Stimulated activated CD8-positive, alpha-beta memory T cell treated with anti-CD3 and anti-CD28 coated beads, Interleukin-7, amount 100 ng/mL, for 4 hours (primary cell): ENCODE measurements around the gene YAP1.

ENCODE experiments used
- DNase-seq, 2 donors: peaks; one replicate each; pipeline ENCODE4 v3.0.0-alpha.2; 2020; ENCODE audit warnings: low read depth in 2 of 2

YAP1 gene

DNA sequence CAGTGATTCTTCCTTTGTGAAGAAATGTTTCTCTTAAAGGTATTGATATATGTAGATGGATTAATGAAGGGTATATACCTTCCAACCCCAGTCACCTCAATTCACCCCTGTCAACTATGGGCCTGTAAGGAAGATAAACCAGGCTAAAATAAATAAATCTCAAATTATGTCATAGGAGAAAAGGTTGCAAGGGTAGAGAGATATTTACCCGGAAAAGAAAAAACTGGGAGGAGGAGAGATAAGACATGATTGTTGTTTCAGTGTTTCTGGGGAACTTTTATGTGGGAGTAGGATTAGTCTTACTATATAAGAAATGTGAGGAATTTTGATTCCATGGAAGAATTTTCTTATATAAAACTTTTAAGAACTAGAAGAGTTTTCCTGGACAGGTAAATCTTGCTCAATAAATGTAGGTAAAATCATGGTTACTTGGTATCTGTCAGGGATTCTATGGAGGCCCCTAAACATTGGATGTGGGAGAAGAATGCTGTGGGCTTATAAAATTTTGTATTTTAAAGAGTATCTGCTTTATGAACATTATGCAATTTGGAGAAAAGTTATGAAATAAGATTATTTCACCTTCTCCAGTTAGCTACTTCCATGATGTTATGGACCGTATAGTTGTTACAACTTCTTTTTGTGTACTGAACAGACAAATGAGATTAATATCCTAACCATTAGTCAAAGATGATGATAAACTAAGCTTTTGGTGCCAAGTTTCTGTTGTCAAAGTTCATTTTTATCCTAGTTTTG lies 6.4 kb downstream of the YAP1 start:
- DNase-seq, result no peak

- DNase-seq, result no peak
Measured at GRCh38 chr11:102117472-102118113, 7.3 kb downstream of the YAP1 start.

DNA sequence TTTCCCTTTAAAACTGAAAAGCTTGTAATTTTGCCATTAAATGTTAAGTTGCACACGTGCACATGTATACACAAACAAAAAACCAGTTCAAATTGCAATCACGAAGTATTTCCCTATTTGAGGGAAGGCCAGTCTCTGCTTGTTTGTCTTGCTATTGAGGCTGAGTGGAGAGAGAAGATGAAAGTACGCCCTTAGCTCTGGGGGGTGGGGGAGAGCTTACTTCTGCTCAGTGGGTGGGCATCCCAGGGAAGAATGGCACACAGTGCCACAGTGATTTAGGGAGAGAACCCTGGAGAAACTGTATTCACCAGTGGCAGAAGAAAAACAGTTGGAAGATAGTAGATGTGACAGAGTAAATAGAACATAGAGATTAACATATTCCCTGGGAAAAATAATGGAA lies 8.7 kb downstream of the YAP1 start:
- DNase-seq, result no peak

DNA sequence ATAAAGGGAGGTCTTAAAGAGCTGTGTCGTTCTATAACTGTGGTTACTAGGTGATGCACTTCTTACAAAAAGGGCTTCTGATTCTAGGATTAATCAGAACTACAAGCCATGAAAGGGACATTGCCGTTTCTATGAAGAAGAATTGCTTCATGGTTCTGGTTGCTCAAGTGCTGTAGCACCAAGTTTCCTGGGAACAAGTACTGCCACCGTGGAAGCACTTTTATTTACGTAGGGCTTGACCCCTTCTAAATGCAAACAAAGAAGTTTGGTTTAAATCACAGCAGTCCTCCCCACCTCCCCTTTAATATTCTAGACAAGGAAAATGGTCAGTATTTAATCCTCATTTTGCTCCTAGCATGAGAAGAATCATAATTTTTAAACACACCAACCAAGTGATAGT lies 9.8 kb downstream of the YAP1 start:
- no peak for DNase-seq

DNA sequence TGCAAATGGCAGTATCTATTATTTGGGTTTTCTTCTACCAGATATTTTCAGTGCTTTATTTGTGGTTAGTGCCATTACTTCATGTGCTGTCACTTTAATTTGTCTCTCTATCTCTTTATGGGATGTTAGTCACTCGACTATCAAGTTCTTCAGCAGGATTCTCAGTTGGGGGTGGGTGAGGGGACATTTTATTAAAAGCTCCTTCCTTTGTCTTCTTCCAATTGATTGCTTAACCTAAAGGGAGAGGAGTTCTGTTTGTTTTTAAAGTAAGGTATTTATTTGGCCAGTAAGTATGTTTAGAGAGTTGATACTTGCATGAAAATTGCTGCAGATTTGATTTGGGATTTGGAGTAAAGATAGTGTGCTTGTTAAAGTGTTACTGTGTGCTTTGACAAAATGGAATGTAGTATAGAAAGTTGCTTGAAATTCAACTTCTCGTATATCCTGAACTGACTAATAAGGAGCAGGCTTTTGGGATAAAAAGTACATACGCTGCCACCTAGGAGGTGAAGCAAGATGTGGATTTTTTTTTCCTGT lies 10.3 kb downstream of the YAP1 start:
- DNase-seq, result no peak

DNA sequence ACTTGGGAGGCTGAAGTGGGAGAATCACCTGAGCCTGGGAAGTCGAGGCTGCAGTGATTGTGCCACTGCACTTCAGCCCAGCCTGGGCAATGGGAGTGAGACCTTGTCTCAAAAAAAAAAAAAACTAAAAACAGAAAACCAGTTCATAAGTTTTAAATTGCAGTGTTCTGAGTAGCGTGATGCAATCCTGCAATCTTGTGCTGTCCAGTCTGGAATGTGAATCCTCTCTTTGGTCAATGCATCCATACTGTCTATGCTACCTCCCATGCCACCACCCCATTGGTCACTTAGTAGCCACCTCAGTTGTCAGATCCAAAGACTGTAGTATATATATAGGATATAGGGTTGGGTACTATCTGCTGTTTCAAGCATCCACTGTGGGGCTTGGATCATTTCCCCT lies 11.1 kb downstream of the YAP1 start:
- DNase-seq, result no peak

GRCh38 chr11:102134597-102134996 lies 24.4 kb downstream of the YAP1 start:
- DNase-seq, result no peak

DNA sequence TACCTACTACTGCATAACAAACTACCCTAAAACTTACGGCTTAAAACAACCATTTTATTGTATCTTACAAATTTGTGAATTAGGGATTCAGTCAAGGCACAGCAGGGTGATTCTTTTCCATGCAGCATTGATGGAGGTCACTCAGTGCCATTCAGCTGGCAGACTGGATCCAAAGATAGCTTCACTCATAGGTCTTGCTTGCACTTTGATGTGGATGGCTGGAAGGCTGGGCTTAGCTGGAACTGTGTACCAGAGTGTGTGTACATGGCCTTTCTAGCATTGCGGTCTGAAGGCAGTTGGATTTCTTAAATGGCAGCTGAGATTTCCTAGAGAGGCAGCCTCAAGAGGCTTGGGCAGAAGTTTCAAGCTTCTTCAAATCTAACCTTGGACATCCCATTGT lies 25.0 kb downstream of the YAP1 start:
- DNase-seq, result no peak

GRCh38 chr11:102138223-102138622 lies 28.0 kb downstream of the YAP1 start:
- no peak for DNase-seq

DNA sequence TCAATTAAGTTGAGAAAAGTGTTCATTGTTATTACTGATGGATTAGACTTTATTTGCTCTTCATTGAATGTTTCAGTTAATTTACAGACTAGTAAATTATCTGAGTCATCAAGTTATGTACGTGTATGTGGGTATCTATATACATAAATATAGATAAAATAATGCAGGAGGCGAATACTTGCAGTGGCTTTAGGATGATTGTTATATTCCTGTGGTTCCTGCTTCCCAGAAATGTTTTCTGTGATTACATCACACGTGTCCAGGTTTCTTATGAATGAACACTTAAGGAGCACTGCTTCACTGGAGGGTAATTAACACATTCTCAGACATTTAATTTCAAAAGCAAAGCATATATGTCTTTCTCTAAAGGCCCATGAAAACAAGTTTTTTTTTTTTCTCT lies 28.4 kb downstream of the YAP1 start:
- DNase-seq, result no peak

- DNase-seq, result no peak
Measured at GRCh38 chr11:102139081-102139498, 28.8 kb downstream of the YAP1 start.

GRCh38 chr11:102142333-102142732 lies 32.1 kb downstream of the YAP1 start:
- no peak for DNase-seq

GRCh38 chr11:102143867-102144266 lies 33.6 kb downstream of the YAP1 start:
- DNase-seq, result no peak

DNA sequence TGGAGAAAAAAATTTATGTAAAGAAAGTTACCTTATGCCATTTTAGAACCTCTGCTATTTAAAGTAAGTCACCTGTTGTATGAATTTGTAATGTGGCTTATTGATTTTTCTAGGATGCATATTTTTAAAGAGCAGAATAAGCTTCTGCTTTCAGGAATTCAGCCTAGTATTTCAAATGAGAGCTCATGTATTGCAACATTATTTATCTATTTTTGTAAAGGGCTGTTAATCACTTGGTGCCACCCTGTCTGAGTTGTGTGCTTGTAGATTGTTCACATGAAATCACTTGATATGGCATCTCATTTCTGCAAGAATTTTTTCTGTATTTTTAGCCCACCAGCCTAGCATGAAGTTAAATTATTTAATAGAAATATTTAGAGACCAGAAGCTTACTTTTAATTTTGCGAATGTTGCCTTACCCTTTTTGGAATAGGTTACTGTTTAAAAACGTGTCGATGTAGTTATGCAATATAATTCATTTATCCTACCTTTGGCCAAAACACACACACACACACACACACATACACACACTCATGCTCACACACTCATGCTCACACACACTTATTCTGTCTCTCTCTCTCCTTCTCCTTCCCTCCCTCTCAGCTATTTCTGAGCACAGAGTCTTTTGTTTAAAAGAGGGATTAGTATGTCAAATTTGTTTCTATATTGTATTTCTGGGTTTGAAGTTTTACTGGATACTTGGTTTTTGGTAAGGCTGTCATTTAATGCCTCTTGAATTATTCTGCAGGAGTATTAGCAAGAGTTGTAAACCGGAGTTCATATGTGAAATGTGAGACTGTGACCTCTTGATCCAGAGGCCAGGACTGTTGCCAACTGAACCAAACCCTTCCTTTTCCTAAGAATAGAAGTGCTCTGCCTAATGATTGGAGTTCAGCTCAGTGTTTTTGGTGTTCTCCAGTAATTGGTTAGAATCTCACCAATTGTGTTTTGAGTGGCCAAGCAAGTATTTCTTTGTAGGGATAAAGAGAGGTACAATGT lies 34.4 kb downstream of the YAP1 start:
- no peak for DNase-seq

DNA sequence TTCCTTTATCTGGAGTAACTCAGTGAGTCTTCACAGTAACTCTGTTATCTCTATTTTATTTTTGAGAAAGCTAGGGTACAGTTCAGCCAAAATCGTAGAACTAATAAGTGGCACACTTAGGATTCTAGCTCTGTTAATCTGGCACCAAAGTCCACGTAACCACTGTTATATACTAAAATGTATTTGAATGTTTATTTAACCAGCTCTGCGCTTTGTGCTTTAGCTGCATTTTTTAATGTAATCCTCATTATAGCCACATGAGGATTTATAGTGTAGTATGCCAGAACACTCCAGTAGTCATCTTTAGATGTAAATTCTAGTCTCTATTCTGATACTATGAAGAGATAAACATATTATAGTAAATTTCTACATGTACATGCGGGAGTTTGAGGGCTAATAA lies 36.8 kb downstream of the YAP1 start:
- DNase-seq, result no peak

GRCh38 chr11:102147632-102148031 lies 37.4 kb downstream of the YAP1 start:
- DNase-seq, result no peak

DNA sequence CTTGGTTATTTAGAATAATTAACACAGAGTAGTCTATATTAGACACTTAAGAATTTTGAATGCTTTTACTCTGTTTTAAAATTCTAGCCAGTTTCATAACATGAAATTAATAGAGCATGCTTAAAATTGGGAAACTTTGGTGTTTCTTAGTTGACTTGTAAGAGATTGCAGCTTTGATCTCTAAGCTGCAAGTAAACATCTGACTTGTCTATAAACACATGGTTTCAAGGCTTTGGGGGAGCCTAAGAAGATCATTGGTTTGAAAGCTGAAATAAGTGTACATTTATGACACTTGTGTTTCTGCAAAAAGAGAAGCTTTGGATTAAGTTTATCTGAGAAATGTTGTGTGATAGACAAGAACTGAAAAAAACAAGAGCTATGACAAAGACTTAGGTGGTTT lies 37.8 kb downstream of the YAP1 start:
- no peak for DNase-seq

- no peak for DNase-seq
Measured at GRCh38 chr11:102151784-102152525, 41.7 kb downstream of the YAP1 start.

DNA sequence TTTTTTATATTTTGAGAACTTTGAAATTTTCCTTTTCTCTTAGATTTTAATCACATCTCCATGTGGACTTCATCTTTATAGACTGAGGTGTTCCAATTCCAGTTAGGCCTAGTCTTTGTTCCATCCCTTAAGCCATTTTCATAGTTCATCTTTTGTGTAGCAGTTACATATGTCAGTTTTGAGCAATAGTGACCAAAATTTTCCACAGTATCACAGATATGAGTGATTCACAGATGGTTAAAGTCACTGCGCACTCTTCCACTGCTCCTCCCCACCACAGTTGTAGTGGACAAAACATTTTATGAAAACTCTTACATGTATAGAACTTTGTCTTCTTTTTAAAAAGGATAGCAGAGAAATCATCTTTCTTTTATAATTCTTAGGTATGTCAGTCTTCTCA lies 42.8 kb downstream of the YAP1 start:
- DNase-seq, result no peak

DNA sequence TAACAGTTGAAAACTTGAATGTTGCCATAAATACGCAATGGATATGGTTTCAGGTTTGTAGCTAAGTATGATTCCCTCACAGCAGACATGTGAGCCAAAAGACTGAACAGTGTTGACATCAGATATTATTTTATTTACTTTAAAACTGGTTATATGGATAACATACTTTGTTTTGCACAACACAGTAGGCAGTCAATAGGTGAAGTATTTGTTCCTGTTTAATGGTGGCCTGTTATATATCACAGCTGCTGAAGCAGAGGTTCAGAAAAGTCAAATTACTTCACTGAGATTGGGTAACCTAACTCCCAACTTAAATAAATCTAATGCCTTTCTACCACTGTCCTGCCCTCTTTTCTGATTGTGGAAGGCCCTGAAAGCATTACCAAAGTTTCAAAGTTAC lies 44.6 kb downstream of the YAP1 start:
- no peak for DNase-seq

DNA sequence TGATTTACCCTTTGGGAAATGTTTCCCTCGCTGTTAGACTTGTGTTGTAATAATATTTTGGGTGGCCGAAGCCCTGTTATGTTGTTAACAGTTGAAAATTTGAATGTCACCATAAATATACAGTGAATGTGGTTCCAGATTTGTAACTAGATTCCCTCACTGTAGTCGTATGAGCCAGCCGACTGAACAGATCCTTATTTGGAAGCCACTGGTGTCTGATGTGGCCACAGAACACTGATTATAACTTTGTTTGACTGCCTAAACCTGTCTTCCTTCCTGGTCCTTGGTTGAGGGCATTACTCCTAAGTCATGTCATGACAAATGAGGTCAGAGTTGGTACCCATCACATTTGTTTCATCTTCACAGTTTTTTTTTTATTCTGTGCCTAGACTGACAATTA lies 45.4 kb downstream of the YAP1 start:
- no peak for DNase-seq
